Stimulated activated CD8-positive, alpha-beta memory T cell treated with anti-CD3 and anti-CD28 coated beads, Interleukin-7, amount 100 ng/mL, for 4 hours (primary cell): ENCODE measurements around the gene CHDH.

Experiments used
- DNase-seq, 2 donors: peaks; one replicate each; pipeline ENCODE4 v3.0.0-alpha.2; 2020; ENCODE audit warnings: low read depth in 2 of 2

The CHDH gene

GRCh38 chr3:53808496-53808895 lies 37.7 kb downstream of the CHDH start:
- no peak for DNase-seq

- no peak for DNase-seq
Measured at GRCh38 chr3:53807117-53807810, 39.0 kb downstream of the CHDH start.

GRCh38 chr3:53806182-53807116 lies 39.8 kb downstream of the CHDH start:
- no peak for DNase-seq

GRCh38 chr3:53805463-53806159 lies 40.6 kb downstream of the CHDH start:
- DNase-seq: no peak

GRCh38 chr3:53804697-53805462 lies 41.3 kb downstream of the CHDH start:
- no peak for DNase-seq

GRCh38 chr3:53803816-53804695 lies 42.2 kb downstream of the CHDH start:
- DNase-seq: no peak

GRCh38 chr3:53803124-53803815 lies 42.9 kb downstream of the CHDH start:
- DNase-seq: no peak

- no peak for DNase-seq
Measured at GRCh38 chr3:53802256-53802880, 43.9 kb downstream of the CHDH start.

- DNase-seq: no peak
Measured at GRCh38 chr3:53801319-53801718, 44.9 kb downstream of the CHDH start.

GRCh38 chr3:53800041-53800906 lies 45.9 kb downstream of the CHDH start:
- DNase-seq: no peak

GRCh38 chr3:53799338-53799865 lies 46.8 kb downstream of the CHDH start:
- DNase-seq: no peak

GRCh38 chr3:53798144-53798543 lies 48.1 kb downstream of the CHDH start:
- DNase-seq: no peak

- no peak for DNase-seq
Measured at GRCh38 chr3:53795789-53796560, 50.2 kb downstream of the CHDH start.

GRCh38 chr3:53795176-53795575 lies 51.0 kb downstream of the CHDH start:
- DNase-seq: no peak

GRCh38 chr3:53794597-53794996 lies 51.6 kb downstream of the CHDH start:
- no peak for DNase-seq

GRCh38 chr3:53792866-53793265 lies 53.4 kb downstream of the CHDH start:
- DNase-seq: no peak

- DNase-seq: no peak
Measured at GRCh38 chr3:53791317-53791716, 54.9 kb downstream of the CHDH start.

GRCh38 chr3:53790470-53790869 lies 55.7 kb downstream of the CHDH start:
- DNase-seq: no peak
